Uterus (tissue), 4 donors: Measurements from ENCODE around the gene KIAA0232. TPM values are rescaled to one million over a fixed set of nuclear protein-coding genes. Genes with fewer than 3 reads are reported as not detected.

ENCODE experiments used
- DNase-seq, 2 donors: peaks; one replicate each; pipeline ENCODE4 v3.0.0-alpha.2; 2019 to 2020
- H3K27ac ChIP-seq, 2 donors: fragments of 200-600 bp; sonication (generic); 1 replicate in 1 of 2; 2 replicates in 1 of 2; pipeline ENCODE4 v1.5.1; 2016 to 2018
- H3K27me3 ChIP-seq, 2 donors: fragments of 200-600 bp; sonication (generic); one replicate each; pipeline ENCODE4 v1.5.1; 2018 to 2019; ENCODE audit warnings: control low read depth in 1 of 2
- H3K36me3 ChIP-seq, 2 donors: fragments of 200-600 bp; sonication (generic); one replicate each; pipeline ENCODE4 v1.5.1; 2019; ENCODE audit warnings: control low read depth in 1 of 2
- H3K4me1 ChIP-seq, 2 donors: fragments of 200-600 bp; sonication (generic); one replicate each; pipeline ENCODE4 v1.5.1; 2018 to 2019; ENCODE audit warnings: control low read depth in 1 of 2
- H3K4me3 ChIP-seq, 2 donors: fragments of 200-600 bp; sonication (generic); 1 replicate in 1 of 2; 2 replicates in 1 of 2; pipeline ENCODE4 v1.5.1; 2018 to 2019; ENCODE audit warnings: mild to moderate bottlenecking in 1 of 2
- H3K9me3 ChIP-seq, 2 donors: fragments of 200-600 bp; sonication (generic); one replicate each; pipeline ENCODE4 v1.5.1; 2019; ENCODE audit warnings: control low read depth in 1 of 2
- CTCF ChIP-seq, 4 experiments: fragments of 200-600 bp in 2 of 4; fragments of 450-650 bp in 2 of 4; sonication (generic) in 2 of 4; IDR thresholded peaks; one replicate each; pipeline ENCODE4 v1.5.1; 2016 to 2019; ENCODE audit warnings: antibody characterized with exemption in 4 of 4, mild to moderate bottlenecking in 2 of 4, moderate library complexity in 1 of 4
- POLR2A ChIP-seq, 2 donors: fragments of 450-650 bp; IDR thresholded peaks; one replicate each; pipeline ENCODE4 v1.6.1; 2016; ENCODE audit warnings: antibody characterized with exemption in 2 of 2, mild to moderate bottlenecking in 1 of 2, moderate library complexity in 1 of 2
- intact Hi-C: fragments of 100-400 bp; cut with DNase I; formaldehyde crosslinking; loops from one replicate; pipeline ENCODE4 v1.15.1; 2023; ENCODE audit warnings: low total_unique reads
- total RNA-seq, 4 donors: library from RNA; depleted of rRNA in 3 of 4; stranded (reverse); fragments of >200 nt in 3 of 4; gene quantifications; one replicate each; pipeline versions ENCODE4 v1.1.0 to v1.2.4, GENCODE V29; 2014 to 2023
- donor health status: DM: yes; HTN: yes; CAD: no.

KIAA0232 gene
- total RNA-seq, 4 donors from 2014 or later, result 13.8 to 78.8 (median 43.4) TPM

- Histone ChIP-seq H3K4me1 (peaks cover 0 to 9% of the 10 kb centered on the region in 2 donors), H3K9me3 (no peaks in the 10 kb centered on the region), H3K27ac (no peak overlapping the region), H3K4me3 (no peak overlapping the region), H3K36me3 (no peaks in the 10 kb centered on the region), H3K27me3 (no peaks in the 10 kb centered on the region)
- TF ChIP-seq POLR2A (IDR thresholded peaks at IDR 0.05) (no peak), CTCF (IDR thresholded peaks at IDR 0.05) (no peak)
- intact Hi-C loops, result no loop called here
- DNase-seq, result no peak
Observed at GRCh38 chr4:6748286-6748685, 34.2 kb upstream of the KIAA0232 start.

- intact Hi-C loops, result no loop called here
- peak; percentile 40 to 61 for DNase-seq
- TF ChIP-seq POLR2A (IDR thresholded peaks at IDR 0.05) (no peak), CTCF (IDR thresholded peaks at IDR 0.05) (no peak)
- Histone ChIP-seq H3K4me3 (no peak overlapping the region), H3K4me1 (peaks cover 0 to 9% of the 10 kb centered on the region in 2 donors), H3K27me3 (no peaks in the 10 kb centered on the region), H3K9me3 (no peaks in the 10 kb centered on the region), H3K27ac (no peak overlapping the region), H3K36me3 (no peaks in the 10 kb centered on the region)
Observed at GRCh38 chr4:6749340-6750171, 33.0 kb upstream of the KIAA0232 start.

- Histone ChIP-seq H3K27ac (no peak overlapping the region), H3K27me3 (no peaks in the 10 kb centered on the region), H3K36me3 (no peaks in the 10 kb centered on the region), H3K4me1 (peaks cover 0 to 9% of the 10 kb centered on the region in 2 donors), H3K9me3 (no peaks in the 10 kb centered on the region), H3K4me3 (no peak overlapping the region)
- TF ChIP-seq POLR2A (IDR thresholded peaks at IDR 0.05) (no peak), CTCF (IDR thresholded peaks at IDR 0.05) (no peak)
- intact Hi-C loops, result no loop called here
- DNase-seq, result no peak
Observed at GRCh38 chr4:6750286-6751221, 32.0 kb upstream of the KIAA0232 start.

GRCh38 chr4:6751611-6752485 lies 30.7 kb upstream of the KIAA0232 start:
- TF ChIP-seq CTCF (IDR thresholded peaks at IDR 0.05) (no peak), POLR2A (IDR thresholded peaks at IDR 0.05) (no peak)
- Histone ChIP-seq H3K4me1 (peaks cover 0 to 6% of the 10 kb centered on the region in 2 donors), H3K27me3 (no peaks in the 10 kb centered on the region), H3K9me3 (no peaks in the 10 kb centered on the region), H3K27ac (no peak overlapping the region), H3K4me3 (no peak overlapping the region), H3K36me3 (no peaks in the 10 kb centered on the region)
- no peak for DNase-seq
- intact Hi-C loops, result no loop called here
